ENCODE measurements around the gene CCDC57.
"Not testable (repeated sequence)": the region's sequence is repeated elsewhere in the genome, so short reads cannot be mapped to it uniquely, and the experiment has no call there.

The CCDC57 gene

DNA sequence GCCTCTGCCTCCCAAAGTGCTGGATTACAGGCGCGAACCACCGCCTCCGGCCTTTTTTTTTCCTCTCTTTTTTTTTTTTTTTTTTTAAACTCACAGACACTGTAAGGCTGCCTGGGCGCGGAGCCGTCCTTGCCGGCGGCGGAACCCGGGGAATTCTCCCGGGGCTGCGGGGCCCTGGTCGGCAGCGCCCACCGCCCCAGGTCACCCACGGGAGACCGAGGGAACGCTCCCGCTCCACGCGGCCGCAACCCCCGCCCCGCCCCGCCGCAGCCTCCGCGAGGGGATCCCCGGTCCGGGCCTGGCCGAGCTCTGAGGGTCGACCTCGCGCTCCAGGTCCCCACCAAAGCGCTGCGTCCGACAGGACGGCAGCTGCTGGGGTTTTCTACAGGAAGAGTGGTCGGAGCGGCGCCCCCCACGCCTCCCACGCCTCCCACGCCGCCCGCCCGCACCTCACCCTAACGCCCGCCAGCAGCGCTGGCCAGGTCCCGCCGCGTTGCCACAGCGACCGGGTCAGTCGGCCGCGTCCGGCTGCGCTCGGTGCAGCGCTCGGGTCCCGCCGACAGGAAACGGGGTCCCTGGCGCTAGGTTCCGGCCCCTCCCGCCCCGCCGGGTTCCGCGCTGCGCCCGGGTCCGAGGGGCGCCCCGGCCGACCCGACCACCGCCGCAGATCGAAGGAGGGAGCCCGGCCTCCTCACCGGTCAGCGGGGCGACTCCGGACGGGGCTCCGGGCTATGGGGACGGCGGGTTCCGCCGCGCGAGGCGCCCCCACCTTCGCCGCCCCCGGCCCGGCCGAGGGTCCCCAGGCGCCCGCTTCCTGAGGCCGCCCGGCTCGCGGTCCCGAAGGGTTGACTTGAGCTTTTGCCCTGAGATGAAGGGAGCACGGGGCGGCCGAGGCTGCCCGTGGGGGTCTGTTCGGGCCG, at the start of gene CCDC57:
TSS of gene CCDC57 (minus strand) at position 512 of the 920 bp plus-strand sequence. CDS start 10,898 bp downstream, outside the sequence.
- H3K27ac Mint-ChIP-seq, result peak within 1 kb of the TSS; percentile 61 to 84 (median 72)
- H3K9me3 Mint-ChIP-seq, result no peaks in the 10 kb centered on the region
- TF ChIP-seq, protein P1, sequence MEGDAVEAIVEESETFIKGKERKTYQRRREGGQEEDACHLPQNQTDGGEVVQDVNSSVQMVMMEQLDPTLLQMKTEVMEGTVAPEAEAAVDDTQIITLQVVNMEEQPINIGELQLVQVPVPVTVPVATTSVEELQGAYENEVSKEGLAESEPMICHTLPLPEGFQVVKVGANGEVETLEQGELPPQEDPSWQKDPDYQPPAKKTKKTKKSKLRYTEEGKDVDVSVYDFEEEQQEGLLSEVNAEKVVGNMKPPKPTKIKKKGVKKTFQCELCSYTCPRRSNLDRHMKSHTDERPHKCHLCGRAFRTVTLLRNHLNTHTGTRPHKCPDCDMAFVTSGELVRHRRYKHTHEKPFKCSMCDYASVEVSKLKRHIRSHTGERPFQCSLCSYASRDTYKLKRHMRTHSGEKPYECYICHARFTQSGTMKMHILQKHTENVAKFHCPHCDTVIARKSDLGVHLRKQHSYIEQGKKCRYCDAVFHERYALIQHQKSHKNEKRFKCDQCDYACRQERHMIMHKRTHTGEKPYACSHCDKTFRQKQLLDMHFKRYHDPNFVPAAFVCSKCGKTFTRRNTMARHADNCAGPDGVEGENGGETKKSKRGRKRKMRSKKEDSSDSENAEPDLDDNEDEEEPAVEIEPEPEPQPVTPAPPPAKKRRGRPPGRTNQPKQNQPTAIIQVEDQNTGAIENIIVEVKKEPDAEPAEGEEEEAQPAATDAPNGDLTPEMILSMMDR (IDR thresholded peaks at IDR 0.05; ENCODE audit: unreplicated experiment in 3 of 3), result no peak
- H3K4me1 Mint-ChIP-seq, result peaks cover 6% of the 10 kb centered on the region
- no peaks in the 10 kb centered on the region for H3K36me3 Mint-ChIP-seq (ENCODE audit: low read depth)
- H3K27me3 Mint-ChIP-seq (ENCODE audit: low read depth), result no peaks in the 10 kb centered on the region
- H3K4me3 Mint-ChIP-seq, result peak within 1 kb of the TSS; percentile 85 to 90 (median 88)

GRCh38 chr17:82262344-82262743, 49.7 kb upstream of the CCDC57 start:
- TF ChIP-seq, protein P1 (IDR thresholded peaks at IDR 0.05; ENCODE audit: unreplicated experiment in 3 of 3), result no peak
- Mint-ChIP-seq H3K4me3 (no peak overlapping the region), H3K4me1 (peaks cover 10% of the 10 kb centered on the region), H3K36me3 (ENCODE audit: low read depth) (peaks cover 89% of the 10 kb centered on the region), H3K27me3 (ENCODE audit: low read depth) (no peaks in the 10 kb centered on the region), H3K9me3 (no peaks in the 10 kb centered on the region), H3K27ac (no peak overlapping the region)

- H3K4me3 Mint-ChIP-seq; H3K9me3 Mint-ChIP-seq; H3K27me3 Mint-ChIP-seq (ENCODE audit: low read depth); H3K27ac Mint-ChIP-seq; H3K4me1 Mint-ChIP-seq: not testable (repeated sequence)
- H3K36me3 Mint-ChIP-seq (ENCODE audit: low read depth), result peaks cover 92% of the 10 kb centered on the region
These were observed 47.6 kb upstream of the CCDC57 start for GRCh38 chr17:82259972-82260961.

DNA sequence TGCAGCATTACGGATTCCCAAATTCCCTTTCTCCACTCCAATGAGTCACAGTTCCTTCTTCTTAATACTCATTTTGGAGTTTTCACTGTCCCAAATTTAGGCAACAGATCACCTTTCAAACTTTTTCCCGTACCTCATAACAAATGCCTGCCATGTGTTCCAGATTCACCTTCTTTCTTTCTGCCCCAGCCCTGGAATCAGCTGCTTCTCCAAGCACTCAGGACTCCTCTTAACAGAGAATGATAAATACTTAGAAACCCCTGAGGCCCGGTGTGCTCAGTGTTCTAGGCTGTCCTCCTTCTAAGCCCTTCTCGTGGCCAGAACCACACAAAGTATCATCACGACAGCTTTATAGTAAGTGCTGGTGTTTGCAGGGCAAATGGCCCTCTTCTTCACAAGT, 45.9 kb upstream of the CCDC57 start:
- Mint-ChIP-seq H3K36me3 (ENCODE audit: low read depth) (peaks cover 79% of the 10 kb centered on the region), H3K4me3 (no peak overlapping the region), H3K27me3 (ENCODE audit: low read depth) (no peaks in the 10 kb centered on the region), H3K9me3 (no peaks in the 10 kb centered on the region), H3K4me1 (no peaks in the 10 kb centered on the region), H3K27ac (no peak overlapping the region)
- TF ChIP-seq, protein P1 (IDR thresholded peaks at IDR 0.05; ENCODE audit: unreplicated experiment in 3 of 3), result no peak

DNA sequence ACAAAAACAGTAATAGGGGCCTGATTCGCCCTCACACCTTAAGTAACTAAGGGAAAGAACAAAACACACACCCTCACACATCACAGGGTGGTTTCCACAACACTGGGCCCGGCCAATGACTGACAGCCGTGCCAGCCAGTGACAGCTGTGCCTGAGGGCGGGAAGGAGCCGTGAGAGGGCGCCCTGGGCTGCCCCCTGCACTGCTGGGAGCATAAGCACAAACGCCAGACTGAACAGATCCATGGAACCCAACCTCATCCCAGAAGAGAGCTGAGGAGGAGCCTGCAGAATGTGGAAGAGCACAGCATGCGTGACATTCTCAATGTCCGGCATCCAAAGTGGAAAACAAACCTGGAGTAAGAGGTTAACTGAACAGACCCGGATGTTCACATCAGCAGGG, 44.8 kb upstream of the CCDC57 start:
- H3K4me1 Mint-ChIP-seq, result no peaks in the 10 kb centered on the region
- H3K27me3 Mint-ChIP-seq (ENCODE audit: low read depth), result no peaks in the 10 kb centered on the region
- H3K27ac Mint-ChIP-seq, result peak overlapping the region in 1 of 3 experiments; percentile 25
- peaks cover 82% of the 10 kb centered on the region for H3K36me3 Mint-ChIP-seq (ENCODE audit: low read depth)
- TF ChIP-seq, protein P1 (IDR thresholded peaks at IDR 0.05; ENCODE audit: unreplicated experiment in 3 of 3), result no peak
- H3K4me3 Mint-ChIP-seq, result no peak overlapping the region
- H3K9me3 Mint-ChIP-seq, result no peaks in the 10 kb centered on the region

Measured in nephron (organoid).